Endothelial cell of umbilical vein (primary cell): ENCODE measurements around the gene DLGAP1. TPM values are rescaled to one million over a fixed set of nuclear protein-coding genes. Genes with fewer than 3 reads are reported as not detected.

Source experiments
- BruUV-seq: library from RNA; stranded (reverse); fragments of 400-500 nt; replicated peaks from 2 replicates; lab custom pipeline; 2021; lab: Mats Ljungman, UMichigan
- CTCF ChIA-PET: fragments of 300-600, 350-600 bp; sonication (Branson Sonifier 250); formaldehyde crosslinking; loops from one replicate; lab custom pipeline; 2021; ENCODE audit warnings: antibody characterized with exemption, inconsistent platforms; lab: Charles Lee
- POLR2A ChIA-PET: fragments of 300-600, 350-600 bp; sonication (Branson Sonifier 250); formaldehyde crosslinking; loops from one replicate; lab custom pipeline; 2021; ENCODE audit warnings: antibody characterized with exemption, inconsistent platforms; lab: Charles Lee
- DNase-seq: peaks from one replicate; pipeline ENCODE4 v3.0.0-alpha.2; 2011; ENCODE audit warnings: low read depth, low spot score
- FAIRE-seq: peaks from 2 replicates; lab custom pipeline; 2011; peaks lifted over from hg19 to GRCh38; lab: Jason Lieb, UNC
- H2AFZ ChIP-seq: 2 replicates; pipeline ENCODE4 v1.6.0; 2012; ENCODE audit warnings: low read depth, low read length, control low read depth, inconsistent platforms
- H3K27ac ChIP-seq: 2 replicates; pipeline ENCODE4 v1.5.1; 2011; ENCODE audit warnings: low read depth, mild to moderate bottlenecking, control low read depth, low read length, moderate library complexity; ENCODE audit not compliant: insufficient read depth
- H3K27me3 ChIP-seq, 2 experiments: 2 replicates each; pipeline versions ENCODE4 v1.6.0 to v1.6.1; 2011; ENCODE audit warnings: low read length in 2 of 2, mixed read lengths in 1 of 2; ENCODE audit not compliant: control insufficient read depth in 2 of 2, insufficient read depth in 2 of 2
- H3K36me3 ChIP-seq, 2 experiments: 2 replicates in 1 of 2; 3 replicates in 1 of 2; pipeline ENCODE4 v1.5.1; 2011; ENCODE audit warnings: low read length in 2 of 2, mild to moderate bottlenecking in 1 of 2, moderate library complexity in 1 of 2; ENCODE audit not compliant: control insufficient read depth in 2 of 2, insufficient read depth in 2 of 2; ENCODE audit errors: extremely low read depth in 1 of 2
- H3K4me1 ChIP-seq: 3 replicates; pipeline ENCODE4 v1.5.1; 2011; ENCODE audit warnings: mild to moderate bottlenecking, low read length; ENCODE audit not compliant: control insufficient read depth, insufficient read depth; ENCODE audit errors: extremely low read depth
- H3K4me2 ChIP-seq: 2 replicates; pipeline ENCODE4 v1.6.1; 2011; ENCODE audit warnings: low read length, control low read depth, mixed read lengths; ENCODE audit not compliant: insufficient read depth
- H3K4me3 ChIP-seq, 3 experiments: fragments of 200-600 bp in 1 of 3; sonication (generic), shearing (Covaris generic) in 1 of 3; replicated peaks in 1 of 3; 2 replicates each; pipeline ENCODE4 v1.5.1; 2011 to 2016; ENCODE audit warnings: control low read depth in 3 of 3, low read length in 3 of 3, mild to moderate bottlenecking in 2 of 3, inconsistent platforms in 1 of 3, low read depth in 1 of 3, moderate library complexity in 1 of 3; ENCODE audit not compliant: insufficient read depth in 1 of 3
- H3K79me2 ChIP-seq: 2 replicates; pipeline ENCODE4 v1.6.0; 2012; ENCODE audit warnings: low read length, inconsistent platforms; ENCODE audit not compliant: control insufficient read depth, insufficient read depth
- H3K9ac ChIP-seq: replicated peaks from 2 replicates; pipeline ENCODE3; 2011; ENCODE audit warnings: low read length, control low read depth; ENCODE audit not compliant: insufficient read depth; ENCODE audit errors: extremely low read depth
- H3K9me1 ChIP-seq: replicated peaks from 3 replicates; pipeline ENCODE4 v1.6.0; 2011; ENCODE audit warnings: mild to moderate bottlenecking, low read length; ENCODE audit not compliant: control insufficient read depth, insufficient read depth; ENCODE audit errors: extremely low read depth
- H3K9me3 ChIP-seq: replicated peaks from 2 replicates; pipeline ENCODE4 v1.5.1; 2012; ENCODE audit warnings: low read length, inconsistent platforms; ENCODE audit not compliant: control insufficient read depth, insufficient read depth
- H4K20me1 ChIP-seq: replicated peaks from 2 replicates; pipeline ENCODE3; 2011; ENCODE audit warnings: mild to moderate bottlenecking, low read length; ENCODE audit not compliant: control insufficient read depth, insufficient read depth; ENCODE audit errors: extremely low read depth
- CTCF ChIP-seq, 2 donors: IDR thresholded peaks; 1 replicate in 1 of 2; 2 replicates in 1 of 2; pipeline ENCODE4 v1.5.1; 2011; ENCODE audit warnings: low read length in 2 of 2, mild to moderate bottlenecking in 2 of 2, moderate library complexity in 2 of 2, control low read depth in 1 of 2, inconsistent platforms in 1 of 2, low read depth in 1 of 2; ENCODE audit not compliant: insufficient read depth in 1 of 2; ENCODE audit errors: extremely low read depth in 1 of 2
- EZH2 ChIP-seq: IDR thresholded peaks from 2 replicates; pipeline ENCODE4 v1.6.1; 2012; ENCODE audit warnings: borderline replicate concordance, low read depth, mild to moderate bottlenecking, moderate library complexity, low read length, inconsistent platforms; ENCODE audit not compliant: severe bottlenecking
- FOS ChIP-seq: IDR thresholded peaks from 2 replicates; pipeline ENCODE4 v1.6.1; 2011; ENCODE audit warnings: mild to moderate bottlenecking, low read length, moderate library complexity, borderline replicate concordance; ENCODE audit not compliant: insufficient read depth
- GATA2 ChIP-seq: IDR thresholded peaks from 2 replicates; pipeline ENCODE4 v1.7.0; 2011; ENCODE audit warnings: low read depth, mild to moderate bottlenecking, moderate library complexity, mixed read lengths, low read length; ENCODE audit not compliant: insufficient read length, insufficient read depth
- JUN ChIP-seq: IDR thresholded peaks from 2 replicates; pipeline ENCODE4 v1.6.1; 2011; ENCODE audit warnings: borderline replicate concordance, low read depth; ENCODE audit not compliant: insufficient read length, insufficient read depth
- MAX ChIP-seq: IDR thresholded peaks from 2 replicates; pipeline ENCODE4 v1.6.1; 2011; ENCODE audit not compliant: insufficient read depth, insufficient read length
- MYC ChIP-seq: IDR thresholded peaks from one replicate; pipeline ENCODE4 v1.6.1; 2011; ENCODE audit warnings: mild to moderate bottlenecking, low read depth, low read length
- POLR2A ChIP-seq: IDR thresholded peaks from 2 replicates; pipeline ENCODE4 v1.6.1; 2012; ENCODE audit warnings: low read depth, mild to moderate bottlenecking, control low read depth, low read length
- POLR2AphosphoS5 ChIP-seq: IDR thresholded peaks from 2 replicates; pipeline ENCODE4 v1.6.1; 2012; ENCODE audit warnings: low read depth, mild to moderate bottlenecking, control low read depth, low read length, moderate library complexity; ENCODE audit not compliant: insufficient read depth
- dilution Hi-C: fragments of 300-500 bp; cut with MboI; formaldehyde crosslinking; loops from one replicate; pipeline ENCODE4 v1.15.0; 2019; ENCODE audit warnings: low sequenced_read_pairs; ENCODE audit not compliant: extremely low pct_ligation_motif_present
- intact Hi-C: fragments of 100-400 bp; cut with micrococcal nuclease; formaldehyde crosslinking; loops from one replicate; pipeline ENCODE4 v1.10.0; 2022
- polyA plus RNA-seq, 4 experiments: library from polyadenylated mRNA; depleted of rRNA in 3 of 4; stranded (reverse) in 3 of 4; unstranded in 1 of 4; fragments of >200 nt; gene quantifications; 2 replicates each; pipeline versions ENCODE4 v1.2.1 to v1.2.3, GENCODE V29; 2011 to 2012; ENCODE audit warnings: missing spikeins in 1 of 4
- total RNA-seq: library from RNA; stranded (reverse); gene quantifications from 2 replicates; pipeline ENCODE4 v1.2.3, GENCODE V29; 2021

Gene DLGAP1
- total and polyA plus RNA-seq, 2 donors (not counting 3 experiments of a cell fraction or from before 2014, with no cell fraction given), result 0.04 TPM; not detected in 1

GRCh38 chr18:3826021-3826420, 629.1 kb downstream of the DLGAP1 start:
- no peaks in the 10 kb centered on the region for H3K36me3 ChIP-seq
- H3K79me2 ChIP-seq, result no peaks in the 10 kb centered on the region
- FAIRE-seq (no peak), DNase-seq (no peak)
- no peaks in the 10 kb centered on the region for H3K27me3 ChIP-seq
- no peak overlapping the region for H3K4me2 ChIP-seq
- H4K20me1 ChIP-seq, result no peaks in the 10 kb centered on the region
- BruUV-seq, result no TSS peak
- no peak overlapping the region for H3K4me3 ChIP-seq
- H3K9me1 ChIP-seq, result no peaks in the 10 kb centered on the region
- POLR2A ChIA-PET, result no interaction called here
- dilution Hi-C loops (no loop called here), intact Hi-C loops (no loop called here)
- no peak overlapping the region for H3K27ac ChIP-seq
- CTCF ChIA-PET, result no interaction called here
- no peaks in the 10 kb centered on the region for H3K9me3 ChIP-seq
- no peaks in the 10 kb centered on the region for H3K4me1 ChIP-seq
- no peak for TF ChIP-seq POLR2A
- TF ChIP-seq MYC, result no peak
- no peak for TF ChIP-seq POLR2AphosphoS5
- no peak for TF ChIP-seq CTCF (IDR thresholded peaks at IDR 0.05; ENCODE audit: extremely low read depth in 1 of 2, insufficient read depth in 1 of 2, low read depth in 1 of 2, low read length in 2 of 2)
- no peak for TF ChIP-seq JUN
- no peak for TF ChIP-seq EZH2
- TF ChIP-seq FOS, result no peak
- TF ChIP-seq MAX, result no peak
- no peak for TF ChIP-seq GATA2
- H3K9ac ChIP-seq, result no peak overlapping the region
- no peak overlapping the region for H2AFZ ChIP-seq
